Frontal cortex (tissue), 4 donors: ENCODE results near the gene UBE2N. TPM values are rescaled to one million over a fixed set of nuclear protein-coding genes. Genes with fewer than 3 reads are reported as not detected.

Source experiments
- DNase-seq, 2 donors: peaks; one replicate each; pipeline ENCODE4 v3.0.0; 2012; ENCODE audit warnings: low spot score in 2 of 2
- FAIRE-seq: peaks from 2 replicates; lab custom pipeline; 2012; peaks lifted over from hg19 to GRCh38; lab: Jason Lieb, UNC
- total RNA-seq: library from RNA; depleted of rRNA; stranded (reverse); fragments of >200 nt; gene quantifications from one replicate; pipeline ENCODE4 v1.2.3, GENCODE V29; 2014
- donor health status: control.
- donor health status: control.
- donor health status: control.

The UBE2N gene, protein sequence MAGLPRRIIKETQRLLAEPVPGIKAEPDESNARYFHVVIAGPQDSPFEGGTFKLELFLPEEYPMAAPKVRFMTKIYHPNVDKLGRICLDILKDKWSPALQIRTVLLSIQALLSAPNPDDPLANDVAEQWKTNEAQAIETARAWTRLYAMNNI
- 218 TPM for total RNA-seq

DNA sequence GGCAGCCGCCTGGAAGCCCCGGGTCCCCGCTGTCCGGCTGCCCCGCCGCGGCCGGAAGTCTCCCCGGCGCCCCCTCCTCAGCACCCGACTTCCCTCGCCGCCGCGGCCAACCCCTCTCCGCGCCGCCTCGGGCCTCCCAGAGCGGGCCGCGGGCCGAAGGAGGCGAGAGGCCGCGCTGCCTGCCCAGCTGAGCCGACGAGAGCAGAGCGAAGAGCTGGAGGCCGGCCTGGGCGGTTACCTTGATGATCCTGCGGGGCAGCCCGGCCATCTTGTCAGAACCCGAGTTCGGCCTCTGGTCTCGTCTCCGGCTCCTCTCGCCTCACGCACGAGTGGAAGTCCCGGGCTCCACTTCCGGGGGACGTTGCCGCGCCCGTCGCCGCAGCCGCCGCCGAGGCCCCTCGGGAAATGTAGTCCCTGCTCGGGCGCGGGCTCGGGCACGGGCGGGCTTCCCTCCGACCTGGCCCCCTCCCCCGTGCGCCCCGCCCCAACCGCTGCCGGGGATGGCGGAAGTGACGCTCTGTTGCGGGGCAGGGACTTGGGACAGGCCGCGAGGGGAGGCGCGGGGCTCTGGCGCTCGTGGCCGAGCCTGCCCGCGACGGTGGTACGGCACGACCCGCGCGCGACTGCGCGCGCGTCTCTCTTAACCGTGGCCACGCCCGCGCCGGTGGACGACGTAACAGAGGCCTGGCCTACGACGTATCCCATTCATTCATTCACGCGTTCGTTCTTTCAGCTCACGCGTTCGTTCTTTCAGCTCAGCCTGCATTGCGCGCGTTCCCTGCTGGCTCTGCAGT is at the start of gene UBE2N:
TSS of gene UBE2N (minus strand) at position 331 of the 794 bp plus-strand sequence. CDS start at position 268, 63 bp downstream.
- no peak for FAIRE-seq
- DNase-seq = peak; percentile 96 to 98

DNA sequence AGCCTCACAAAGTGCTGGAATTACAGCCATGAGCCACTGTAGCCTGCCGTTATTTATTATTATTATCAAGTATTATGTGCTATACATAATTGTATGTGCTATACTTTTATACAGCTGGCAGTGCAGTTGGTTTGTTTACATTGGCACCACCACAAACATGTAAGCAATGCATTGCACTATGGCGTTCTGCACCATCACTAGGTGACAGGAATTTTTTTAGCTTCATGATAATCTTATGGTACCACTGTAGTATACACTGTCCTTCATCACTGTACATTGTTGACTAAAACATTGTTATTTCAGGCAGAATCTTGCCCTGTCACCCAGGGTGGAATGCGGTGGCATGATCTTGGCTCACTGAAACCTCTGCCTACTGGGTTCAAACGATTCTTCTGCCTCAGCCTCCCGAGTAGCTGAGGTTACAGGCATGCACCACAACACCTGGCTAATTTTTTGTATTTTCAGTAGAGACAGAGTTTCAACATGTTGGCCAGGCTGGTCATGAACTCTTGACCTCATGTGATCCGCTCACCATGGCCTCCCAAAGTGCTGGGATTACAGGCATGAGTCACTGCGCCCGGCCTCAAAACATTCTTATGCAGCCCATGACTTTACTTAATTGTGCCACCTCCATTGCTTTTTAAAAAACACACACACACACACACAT is 42.7 kb upstream of the UBE2N start:
- DNase-seq (no peak), FAIRE-seq (no peak)

DNA sequence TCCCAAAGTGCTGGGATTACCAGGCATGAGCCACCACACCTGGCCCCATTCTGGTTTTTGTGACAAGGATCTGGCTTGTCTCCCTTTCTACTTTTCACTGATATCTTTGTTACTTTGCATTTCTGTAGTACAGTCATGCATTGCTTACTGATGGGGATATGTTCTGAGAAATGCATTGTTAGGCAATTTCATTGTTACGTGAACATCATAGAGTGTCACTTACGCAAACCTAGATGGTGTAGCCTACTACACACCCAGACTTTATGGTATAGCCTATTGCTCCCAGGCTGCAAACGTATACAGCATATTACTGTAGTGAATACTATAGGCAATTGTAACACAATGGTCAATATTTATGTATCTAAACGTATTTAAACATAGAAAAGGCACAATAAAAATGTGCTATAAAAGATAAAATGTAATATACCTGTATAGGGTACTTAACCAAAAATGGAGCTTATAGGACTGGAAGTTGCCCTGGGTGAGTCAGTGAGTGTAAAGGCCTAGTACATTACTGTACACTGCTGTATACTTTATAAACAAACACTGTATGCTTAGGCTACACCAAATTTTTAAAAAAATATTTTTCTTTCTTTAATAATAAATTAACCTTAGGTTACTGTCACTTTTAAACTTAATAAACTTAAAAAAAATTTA is 41.5 kb upstream of the UBE2N start:
- no peak for FAIRE-seq

DNA sequence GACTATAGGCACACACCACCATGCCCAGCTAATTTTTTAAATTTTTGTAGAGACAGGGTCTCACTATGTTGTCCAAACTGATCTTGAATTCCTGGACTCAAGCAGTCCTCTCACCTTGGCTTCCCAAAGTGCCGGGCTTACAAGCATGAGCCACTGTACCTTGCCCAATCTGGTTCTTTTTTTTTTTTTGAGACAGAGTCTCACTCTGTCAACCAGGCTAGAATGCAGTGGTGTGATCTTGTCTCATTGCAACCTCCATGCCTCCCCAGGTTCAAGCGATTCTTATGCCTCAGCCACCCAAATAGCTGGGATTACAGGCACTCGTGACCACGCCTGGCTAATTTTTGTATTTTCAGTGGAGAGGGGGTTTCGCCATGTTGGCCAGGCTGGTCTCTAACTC is 41.0 kb upstream of the UBE2N start:
- no peak for FAIRE-seq
- no peak for DNase-seq

More for the DNA sequence above, 41.5 kb upstream of the UBE2N start:
- no peak for DNase-seq

DNA sequence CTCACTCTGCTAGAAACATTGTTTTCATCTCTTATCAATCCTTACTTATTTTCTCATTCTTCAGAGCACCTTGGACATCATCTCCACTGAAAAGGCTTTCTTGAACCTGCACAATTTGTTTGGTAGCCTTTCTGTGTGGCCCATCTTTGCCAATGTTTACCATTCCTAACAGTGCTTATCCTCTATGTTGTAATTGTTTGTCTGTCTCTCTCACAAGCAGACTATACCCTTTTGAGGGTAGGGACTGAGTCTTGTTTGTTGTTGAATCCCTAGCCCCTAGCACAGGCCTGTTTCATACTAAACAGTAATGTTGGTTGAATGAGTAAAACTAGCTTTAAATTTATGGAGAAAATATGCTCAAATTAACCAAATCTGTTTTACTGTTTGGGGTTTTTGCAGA is 34.8 kb upstream of the UBE2N start:
- no peak for DNase-seq
- FAIRE-seq = no peak

DNA sequence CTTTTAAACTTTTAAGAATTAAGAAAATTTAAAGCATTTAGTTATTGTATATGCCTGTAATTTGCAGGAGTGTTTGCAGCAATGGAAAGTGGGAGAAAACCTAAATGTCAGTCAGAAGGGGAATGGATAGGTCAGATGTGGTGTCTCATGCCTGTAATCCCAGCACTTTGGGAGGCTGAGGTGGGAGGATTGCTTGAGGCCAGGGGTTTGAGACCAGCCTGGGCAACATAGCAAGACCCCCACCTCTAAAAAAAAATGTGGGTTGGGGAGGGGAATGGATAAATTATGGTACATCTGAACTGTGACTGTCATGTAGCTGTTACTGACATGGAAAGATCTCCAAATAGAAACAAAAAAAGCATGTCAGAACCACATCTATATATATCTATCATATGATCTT is 27.6 kb upstream of the UBE2N start:
- no peak for FAIRE-seq
- DNase-seq = no peak

DNA sequence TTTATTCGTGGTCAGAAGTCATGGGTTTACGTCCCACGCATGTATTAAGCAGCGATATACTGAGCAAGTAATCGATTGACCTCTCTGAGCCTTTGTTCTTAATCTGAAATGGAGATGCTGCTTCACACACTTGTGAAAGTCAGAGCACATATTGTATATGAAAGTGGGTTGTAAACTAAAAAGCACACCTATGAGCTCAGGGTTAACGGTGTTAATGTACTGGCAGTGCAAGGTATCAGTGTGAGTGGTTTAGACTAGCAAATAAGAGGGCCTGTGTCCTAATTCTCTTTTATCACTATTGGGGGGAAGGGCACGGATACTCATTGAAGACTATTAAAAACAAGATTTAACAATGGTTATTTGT is 26.2 kb upstream of the UBE2N start:
- DNase-seq (no peak), FAIRE-seq (no peak)

DNA sequence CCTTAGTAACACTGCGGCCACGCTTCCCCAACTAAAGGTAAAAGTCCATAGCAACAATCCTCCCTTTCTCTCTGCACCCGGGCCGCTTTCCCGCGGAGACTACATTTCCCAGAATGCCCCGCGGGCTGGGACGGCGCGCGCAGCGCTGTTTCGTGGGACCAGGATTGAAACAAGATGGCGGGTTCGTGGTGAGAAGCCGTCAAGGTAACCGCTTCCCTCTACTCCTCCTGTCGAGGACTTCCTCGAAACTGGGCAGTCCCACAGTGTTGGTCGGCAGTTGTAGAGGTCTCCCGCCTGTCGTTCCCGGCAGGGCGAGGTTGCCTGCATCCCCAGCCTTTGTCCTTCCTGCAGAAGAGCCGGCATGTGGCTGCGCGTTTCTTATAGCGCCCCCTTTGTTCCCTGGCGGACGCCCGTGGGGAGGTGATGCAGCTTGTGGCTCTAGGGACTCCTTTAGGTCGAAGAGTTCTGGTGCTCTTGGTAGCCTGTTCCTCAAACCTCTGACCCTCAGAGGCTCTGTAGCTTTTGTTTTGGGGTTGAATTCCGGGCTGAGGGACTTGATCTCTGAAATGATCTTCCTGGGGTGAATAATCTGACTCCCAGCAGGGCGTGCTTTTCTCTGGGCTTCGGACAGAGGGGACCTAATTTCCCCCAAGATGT is 25.7 kb upstream of the UBE2N start, which contains the start of gene MRPL42:
TSS of gene MRPL42 (plus strand) at position 164 of the 657 bp plus-strand sequence. CDS start 1,772 bp downstream, outside the sequence.
- DNase-seq (peak; percentile 45 to 57), FAIRE-seq (no peak)

DNA sequence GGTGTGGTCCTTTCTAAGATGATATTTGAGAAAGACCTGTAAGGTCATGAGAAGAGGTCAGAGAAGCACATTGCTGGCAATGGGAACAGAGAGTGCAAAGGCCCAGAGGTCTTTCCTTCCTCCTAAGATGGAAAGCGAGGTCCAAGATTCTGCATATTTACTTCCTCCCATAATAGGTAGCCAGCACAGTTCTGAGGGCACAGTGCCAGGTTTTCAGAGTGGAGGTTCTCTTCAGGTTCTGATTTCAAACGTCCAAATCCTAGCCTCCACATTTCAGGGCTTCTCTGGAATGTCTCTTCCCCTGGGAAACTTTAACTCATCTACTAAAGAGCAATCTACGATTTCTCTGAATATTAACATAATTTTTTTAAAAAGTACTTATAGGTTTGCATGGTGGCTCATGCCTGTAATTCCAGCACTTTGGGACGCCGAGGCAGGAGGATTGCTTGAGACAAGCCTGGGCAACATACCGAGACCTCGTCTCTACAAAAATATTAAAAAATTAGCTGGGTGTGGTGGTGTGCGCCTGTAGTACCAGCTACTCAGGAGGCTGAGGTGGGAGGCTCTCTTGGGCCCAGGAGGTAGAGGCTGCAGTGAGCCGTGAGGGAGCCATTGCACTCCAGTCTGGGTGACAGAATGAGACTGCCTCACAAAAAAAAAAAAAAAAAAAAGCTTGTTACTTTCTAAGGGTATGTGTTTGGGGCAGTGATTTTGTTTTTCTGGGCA is 25.0 kb upstream of the UBE2N start:
- no peak for DNase-seq
- no peak for FAIRE-seq

DNA sequence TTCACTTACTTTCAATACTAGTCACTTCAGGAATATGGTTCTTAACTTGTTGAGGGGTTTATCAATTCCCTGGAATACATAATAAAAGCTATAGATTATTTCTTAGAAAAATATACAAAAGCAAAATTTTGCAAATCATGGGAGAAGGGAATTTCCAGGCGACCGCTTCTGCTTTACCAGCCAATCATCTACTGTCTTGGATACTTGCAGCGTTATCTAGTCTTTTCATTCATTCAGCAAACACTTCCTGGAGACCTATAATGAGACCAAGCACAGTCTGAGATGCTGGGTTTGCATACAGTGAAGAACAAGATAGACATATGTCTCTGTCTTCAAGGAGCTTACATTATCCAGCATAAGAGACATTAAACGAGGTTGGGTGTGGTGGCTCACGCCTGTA is 24.1 kb upstream of the UBE2N start:
- DNase-seq (no peak), FAIRE-seq (no peak)

DNA sequence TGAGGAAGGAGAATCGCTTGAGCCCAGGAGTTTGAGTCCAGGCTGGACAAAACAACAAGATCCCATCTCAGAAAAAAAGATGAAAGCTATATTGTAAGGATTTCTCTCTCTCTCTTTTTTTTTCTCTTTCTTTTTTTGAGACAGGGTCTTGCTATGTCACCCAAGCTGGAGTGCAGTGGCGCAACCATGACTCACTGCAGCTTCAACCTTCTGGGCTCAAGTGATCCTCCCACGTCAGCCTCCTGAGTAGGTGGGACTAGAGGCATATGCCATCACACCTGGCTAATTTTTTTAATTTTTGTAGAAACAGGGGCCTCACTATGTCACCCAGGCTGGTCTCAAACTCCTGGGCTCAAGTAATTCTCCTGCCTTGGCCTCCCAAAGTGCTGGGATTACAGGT is 19.8 kb upstream of the UBE2N start:
- FAIRE-seq (no peak), DNase-seq (no peak)

DNA sequence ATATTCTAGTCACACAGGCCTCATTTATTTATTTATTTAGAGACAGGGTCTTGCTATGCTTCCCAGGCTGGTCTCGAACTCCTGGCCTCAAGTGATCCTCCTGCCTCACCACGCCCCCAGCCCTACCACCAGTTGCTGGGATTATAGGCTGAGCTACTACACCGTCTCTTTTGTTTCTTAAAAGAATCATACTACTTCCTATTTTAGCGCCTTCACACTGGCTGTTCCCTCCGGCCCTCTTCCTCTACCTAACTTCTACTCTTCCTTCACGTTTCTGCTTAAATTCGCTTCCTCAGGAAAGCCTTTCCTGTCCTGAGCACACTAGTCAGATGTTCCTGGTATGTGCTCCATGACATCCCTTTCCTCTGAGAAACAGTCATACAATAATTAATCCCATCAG is 19.2 kb upstream of the UBE2N start:
- FAIRE-seq (no peak), DNase-seq (no peak)

DNA sequence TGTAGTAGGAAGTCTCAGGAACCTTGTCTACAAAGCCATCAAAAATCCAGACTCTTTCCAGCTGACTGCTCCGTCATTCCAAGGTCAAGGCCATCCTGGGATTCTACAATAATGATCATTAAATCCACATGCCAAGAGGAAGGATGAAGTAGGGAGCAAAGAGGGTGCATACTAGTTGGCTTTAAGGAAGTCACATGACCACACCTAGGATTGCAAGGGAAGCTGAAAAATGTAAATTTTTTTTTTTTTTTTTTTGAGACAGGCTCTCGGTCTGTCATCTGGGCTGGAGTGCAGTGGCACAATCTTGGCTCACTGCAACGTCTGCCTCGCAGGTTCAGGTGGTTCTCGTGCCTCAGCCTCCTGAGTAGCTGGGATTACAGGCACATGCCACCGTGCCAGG is 18.3 kb upstream of the UBE2N start:
- DNase-seq (no peak), FAIRE-seq (no peak)

DNA sequence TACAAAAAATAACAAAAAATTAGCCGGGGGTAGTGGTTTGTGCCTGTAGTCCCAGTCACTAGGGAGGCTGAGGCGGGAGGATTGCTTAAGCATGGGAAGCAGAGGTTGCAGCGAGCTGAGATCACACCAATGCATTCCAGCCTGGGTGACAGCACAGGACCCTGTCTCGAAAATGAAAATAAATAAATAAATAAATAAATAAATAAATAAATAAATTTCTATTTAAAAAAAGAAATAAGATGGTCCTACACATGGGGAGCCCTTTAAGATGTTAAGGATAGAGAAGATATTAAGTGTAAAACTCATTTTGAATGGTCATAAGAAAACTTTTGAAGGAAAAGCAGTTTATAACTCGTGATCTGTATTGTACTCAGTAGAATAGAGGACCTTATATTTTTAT is 17.4 kb upstream of the UBE2N start:
- FAIRE-seq (no peak), DNase-seq (no peak)

DNA sequence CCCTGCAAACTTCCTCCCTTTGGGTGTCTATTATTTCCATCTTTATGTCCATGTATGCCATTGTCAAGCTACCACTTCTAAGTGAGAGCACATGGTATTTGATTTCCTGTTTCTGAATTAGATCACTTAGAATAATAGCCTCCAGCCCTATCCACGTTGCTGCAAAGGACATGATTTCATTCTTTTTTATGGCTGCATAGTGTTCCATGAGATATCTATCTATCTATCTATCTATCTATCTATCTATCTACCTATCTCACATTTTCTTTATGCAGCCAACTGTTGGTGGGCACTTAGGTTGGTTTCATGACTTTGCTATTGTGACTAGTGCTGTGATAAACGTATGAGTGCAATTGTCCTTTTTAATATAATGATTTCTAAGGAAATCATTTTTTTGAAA is 14.3 kb upstream of the UBE2N start:
- DNase-seq (no peak), FAIRE-seq (no peak)

DNA sequence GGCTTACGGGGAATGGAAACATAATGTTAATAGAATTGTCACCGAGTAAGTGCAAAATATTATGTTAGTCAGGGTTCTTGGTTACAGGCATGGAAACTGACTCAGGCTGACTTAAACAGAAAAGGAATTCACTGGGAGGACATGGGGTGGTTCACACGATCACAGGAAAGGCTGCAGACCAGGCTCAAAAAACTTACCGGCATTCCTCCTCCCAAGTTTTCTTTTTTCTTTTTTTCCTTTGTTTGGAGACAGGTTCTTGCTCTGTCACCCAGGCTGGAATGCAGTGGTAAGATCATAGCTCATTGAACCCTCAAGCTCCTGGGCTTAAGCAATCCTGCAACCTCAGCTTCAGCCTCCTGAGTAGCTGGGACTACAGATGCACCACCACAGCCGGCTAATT is 11.9 kb upstream of the UBE2N start:
- FAIRE-seq (no peak), DNase-seq (no peak)

DNA sequence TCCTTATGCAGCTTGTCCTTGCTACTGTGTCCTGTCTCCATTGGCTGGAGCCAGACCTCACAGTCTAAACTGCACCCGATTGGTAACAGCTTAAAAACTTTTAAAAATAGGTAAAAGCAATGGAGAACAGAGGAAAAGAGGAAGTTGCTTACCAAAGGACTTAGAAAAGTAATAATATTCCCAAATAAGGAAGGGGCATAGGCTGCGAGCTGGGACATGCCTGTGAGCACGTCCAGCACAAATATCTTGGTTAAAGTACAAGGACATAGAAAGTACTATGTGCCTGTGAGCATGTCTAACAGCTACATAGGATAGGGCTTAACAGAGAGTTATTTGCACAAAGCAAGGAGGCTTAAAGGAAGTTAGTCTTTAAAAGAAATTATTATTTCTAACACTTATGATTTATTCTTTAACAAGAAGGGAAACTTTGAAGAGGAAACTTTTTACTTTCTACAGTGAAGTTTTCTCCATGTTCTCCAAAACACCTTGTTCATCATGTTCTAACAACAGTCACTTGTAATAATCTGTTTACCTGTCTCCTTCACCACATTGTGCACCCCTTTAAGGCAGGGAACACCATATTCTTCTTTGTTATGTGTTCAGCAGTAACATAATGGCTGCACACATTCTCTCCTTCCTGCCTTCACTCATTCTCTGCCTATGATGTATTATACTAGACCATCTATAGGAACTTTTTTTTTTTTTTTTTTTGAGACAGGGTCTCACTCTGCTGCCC is 9.8 kb upstream of the UBE2N start:
- FAIRE-seq (no peak), DNase-seq (no peak)

DNA sequence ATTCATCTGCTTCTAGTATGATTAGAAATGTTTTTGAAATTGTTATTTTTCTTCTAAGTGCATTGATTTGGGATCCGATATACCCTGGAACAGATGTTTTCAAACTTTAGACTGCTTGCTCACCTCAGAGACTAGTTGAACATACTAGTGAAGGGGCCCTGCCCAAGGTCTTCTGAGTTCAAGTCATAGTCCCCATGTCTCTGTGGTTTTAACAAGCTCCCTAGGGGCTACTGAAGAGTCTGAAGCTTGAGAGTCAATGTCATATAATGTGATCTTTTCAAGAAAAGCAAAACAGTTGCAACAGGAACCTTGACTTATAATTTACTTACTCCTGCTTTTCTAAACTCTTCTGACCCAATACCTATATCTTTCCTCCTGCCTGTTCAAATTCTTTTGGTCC is 7.5 kb upstream of the UBE2N start:
- FAIRE-seq (no peak), DNase-seq (no peak)

DNA sequence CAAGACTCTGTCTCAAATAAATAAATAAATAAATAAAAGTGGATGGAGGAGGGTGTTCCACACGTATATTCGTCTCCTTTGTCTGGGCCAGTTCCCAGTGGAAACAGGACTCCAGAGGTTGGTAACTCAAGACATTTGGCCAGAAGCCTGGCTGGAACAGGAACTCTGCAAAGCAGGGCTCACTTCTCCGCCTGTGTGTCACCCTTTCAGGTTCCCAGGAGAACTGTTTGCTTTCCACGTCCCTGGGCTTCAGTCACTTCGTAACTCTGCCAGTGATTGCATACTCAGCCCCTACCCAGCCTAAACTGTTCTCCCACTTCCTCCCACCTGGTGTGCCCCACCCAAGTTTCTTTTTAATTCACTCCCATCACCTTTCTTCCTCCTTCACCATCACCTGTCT is 7.0 kb upstream of the UBE2N start:
- DNase-seq (no peak), FAIRE-seq (no peak)
